ENCODE results near the gene UBB.
"Not testable (repeated sequence)": the region's sequence is repeated elsewhere in the genome, so short reads cannot be mapped to it uniquely, and the experiment has no call there.

UBB gene

GRCh38 chr17:16377941-16378341 is 3.0 kb upstream of the UBB start:
- DNase-seq, result peak in 1 of 3 donors; percentile 31

- DNase-seq, result no peak
Observed at GRCh38 chr17:16378636-16379282, 2.1 kb upstream of the UBB start.

- DNase-seq, result no peak
Observed at GRCh38 chr17:16379654-16380053, 1.2 kb upstream of the UBB start.

- peak; percentile 83 to 93 (median 90) for DNase-seq
Observed at GRCh38 chr17:16381496-16381820, 567 bp downstream of the UBB start.

- peak in 2 of 3 donors; percentile 14 to 25 for DNase-seq
Observed at GRCh38 chr17:16383216-16383615, 2.3 kb downstream of the UBB start.

- DNase-seq, result peak in 1 of 3 donors; percentile 21
Observed at GRCh38 chr17:16383772-16384287, 2.9 kb downstream of the UBB start.

GRCh38 chr17:16384557-16384956 is 3.7 kb downstream of the UBB start:
- no peak for DNase-seq

- not testable (repeated sequence) for DNase-seq
Observed at GRCh38 chr17:16386126-16386507, 5.2 kb downstream of the UBB start.

GRCh38 chr17:16391451-16391850 is 10.6 kb downstream of the UBB start:
- DNase-seq, result no peak

- not testable (repeated sequence) for DNase-seq
Observed at GRCh38 chr17:16392491-16392890, 11.6 kb downstream of the UBB start.

- DNase-seq, result not testable (repeated sequence)
Observed at GRCh38 chr17:16395887-16396286, 15.0 kb downstream of the UBB start.

- not testable (repeated sequence) for DNase-seq
Observed at GRCh38 chr17:16396693-16397092, 15.8 kb downstream of the UBB start.

- DNase-seq, result no peak
Observed at GRCh38 chr17:16398270-16399267, 17.7 kb downstream of the UBB start.

- DNase-seq, result not testable (repeated sequence)
Observed at GRCh38 chr17:16403847-16404246, 23.0 kb downstream of the UBB start.

- peak; percentile 34 to 69 (median 37) for DNase-seq
Observed at GRCh38 chr17:16406742-16407674, 26.1 kb downstream of the UBB start.

- peak; percentile 69 to 82 (median 70) for DNase-seq
Observed at GRCh38 chr17:16407911-16408588, 27.2 kb downstream of the UBB start.

- peak; percentile 43 to 56 (median 43) for DNase-seq
Observed at GRCh38 chr17:16415031-16415924, 34.4 kb downstream of the UBB start, which contains the start of gene TRPV2. TRPV2 (plus strand) TSS chr17:16415571; CDS start chr17:16417669, 2,098 bp downstream.

- DNase-seq, result no peak
Observed at GRCh38 chr17:16417399-16417798, 36.5 kb downstream of the UBB start.

GRCh38 chr17:16417896-16418684 is 37.2 kb downstream of the UBB start:
- peak in 2 of 3 donors; percentile 9 to 36 for DNase-seq

GRCh38 chr17:16418685-16419068 is 37.8 kb downstream of the UBB start:
- DNase-seq, result peak; percentile 34 to 55 (median 52)

Measured in suppressor macrophage treated with lipopolysaccharide for 1 hour (primary cell).